Measurements from ENCODE around the gene PCDHGB5.

GRCh38 chr5:141439411-141440141, 41.8 kb downstream of the PCDHGB5 start:
- TF ChIP-seq PKNOX1 (IDR thresholded peaks at IDR 0.05) (no peak), FOXM1 (IDR thresholded peaks at IDR 0.05; ENCODE audit: borderline replicate concordance) (no peak), ARNT (IDR thresholded peaks at IDR 0.05) (no peak), SP1 (IDR thresholded peaks at IDR 0.05) (no peak), SUZ12 (IDR thresholded peaks at IDR 0.05) (no peak)
